ENCODE measurements around the gene ID2.

GRCh38 chr2:8674420-8675009 is 7.3 kb upstream of the ID2 start:
- TF ChIP-seq CTCF (IDR thresholded peaks at IDR 0.05) (no peak), POLR2A (IDR thresholded peaks at IDR 0.05) (no peak)
